ENCODE results near the gene TSSK3. TPM values are rescaled to one million over a fixed set of nuclear protein-coding genes. Genes with fewer than 3 reads are reported as not detected.

The TSSK3 gene
- total and polyA plus RNA-seq, 9 of the 15 experiments (the other 6 are each of a cell fraction or from before 2014, with no cell fraction given) = 0.27 to 2.8 (median 1.9) TPM

GRCh38 chr1:32390904-32391870 lies 28.8 kb downstream of the TSSK3 start (continued):
- peak; percentile 67 for TF ChIP-seq VEZF1 (CRISPR knock-in tag; IDR thresholded peaks at IDR 0.05)
- TF ChIP-seq PYGO2 (tag; IDR thresholded peaks at IDR 0.05) = 0 out of 2 replicates have a peak, but pooled peaks have one; percentile 66
- peak in 1 of 2 experiments; percentile 80; a peak in 1 of 4 replicates for TF ChIP-seq ETV6 (IDR thresholded peaks at IDR 0.05; ENCODE audit: borderline replicate concordance in 1 of 2, low read depth in 2 of 2, low read length in 1 of 2)
- TF ChIP-seq ETV6 (CRISPR knock-in tag; IDR thresholded peaks at IDR 0.05; ENCODE audit: borderline replicate concordance) = no peak
- peak in 1 of 2 experiments; percentile 59; a peak in 2 of 4 replicates for TF ChIP-seq RAD21 (CRISPR knock-in tag; conservative IDR thresholded peaks at IDR 0.05 in 1 of 2, IDR thresholded peaks at IDR 0.05 in 1 of 2)
- no peak for TF ChIP-seq JUNB (CRISPR knock-in tag; conservative IDR thresholded peaks at IDR 0.05)
- no peak for TF ChIP-seq MYBL2 (IDR thresholded peaks at IDR 0.05; ENCODE audit: low read depth)
- no peak for TF ChIP-seq MYBL2 (CRISPR knock-in tag; IDR thresholded peaks at IDR 0.05; ENCODE audit: borderline replicate concordance)
- peak; percentile 90 for TF ChIP-seq MTA1 (IDR thresholded peaks at IDR 0.05; ENCODE audit: borderline replicate concordance)
- no peak for TF ChIP-seq RERE (CRISPR knock-in tag; IDR thresholded peaks at IDR 0.05; ENCODE audit: borderline replicate concordance)
- TF ChIP-seq MECOM (CRISPR knock-in tag; IDR thresholded peaks at IDR 0.05) = peak; percentile 69; the same call in 1 of the 2 replicates
- peak; percentile 93 for TF ChIP-seq BCOR (IDR thresholded peaks at IDR 0.05)
- no peak for TF ChIP-seq NUFIP1 (IDR thresholded peaks at IDR 0.05; ENCODE audit: partially characterized antibody)
- TF ChIP-seq GABPA (tag; conservative IDR thresholded peaks at IDR 0.05; ENCODE audit: low read depth) = 0 out of 2 replicates have a peak, but pooled peaks have one; percentile 32
- TF ChIP-seq RBBP5 (IDR thresholded peaks at IDR 0.05; ENCODE audit: borderline replicate concordance, insufficient read depth, low read length, poor library complexity, severe bottlenecking) = no peak
- TF ChIP-seq SRSF3 (IDR thresholded peaks at IDR 0.05; ENCODE audit: insufficient read depth, low read length) = no peak
- TF ChIP-seq CBX2 (IDR thresholded peaks at IDR 0.05; ENCODE audit: insufficient read depth, low read length, poor library complexity, severe bottlenecking) = no peak
- no peak for TF ChIP-seq ZNF586 (CRISPR knock-in tag; conservative IDR thresholded peaks at IDR 0.05)
- TF ChIP-seq MEF2D (tag; conservative IDR thresholded peaks at IDR 0.05; ENCODE audit: low read depth) = no peak
